ENCODE data around the gene C1orf198.
"Not testable (repeated sequence)": the region's sequence is repeated elsewhere in the genome, so short reads cannot be mapped to it uniquely, and the experiment has no call there.

Gene C1orf198

GRCh38 chr1:230858918-230859729 is 9.2 kb downstream of the C1orf198 start:
- no peak for DNase-seq

GRCh38 chr1:230858236-230858820 is 10.0 kb downstream of the C1orf198 start:
- DNase-seq, result no peak

GRCh38 chr1:230857822-230858221 is 10.5 kb downstream of the C1orf198 start:
- no peak for DNase-seq

- no peak for DNase-seq
Measured at GRCh38 chr1:230857077-230857476, 11.2 kb downstream of the C1orf198 start.

- DNase-seq, result no peak
Measured at GRCh38 chr1:230855886-230856285, 12.4 kb downstream of the C1orf198 start.

- no peak for DNase-seq
Measured at GRCh38 chr1:230854423-230854822, 13.9 kb downstream of the C1orf198 start.

GRCh38 chr1:230853731-230854130 is 14.6 kb downstream of the C1orf198 start:
- no peak for DNase-seq

GRCh38 chr1:230852959-230853358 is 15.4 kb downstream of the C1orf198 start:
- DNase-seq, result no peak

GRCh38 chr1:230851291-230851691 is 17.0 kb downstream of the C1orf198 start:
- no peak for DNase-seq

- DNase-seq, result no peak
Measured at GRCh38 chr1:230850547-230850946, 17.8 kb downstream of the C1orf198 start.

GRCh38 chr1:230849451-230850224 is 18.7 kb downstream of the C1orf198 start:
- no peak for DNase-seq

- no peak for DNase-seq
Measured at GRCh38 chr1:230848235-230848634, 20.1 kb downstream of the C1orf198 start.

GRCh38 chr1:230845184-230845583 is 23.1 kb downstream of the C1orf198 start:
- DNase-seq, result not testable (repeated sequence)

GRCh38 chr1:230844561-230844960 is 23.8 kb downstream of the C1orf198 start:
- no peak for DNase-seq

- no peak for DNase-seq
Measured at GRCh38 chr1:230843503-230844309, 24.6 kb downstream of the C1orf198 start.

- no peak for DNase-seq
Measured at GRCh38 chr1:230842801-230843200, 25.5 kb downstream of the C1orf198 start.

- DNase-seq, result no peak
Measured at GRCh38 chr1:230839173-230839572, 29.1 kb downstream of the C1orf198 start.

GRCh38 chr1:230836793-230837192 is 31.5 kb downstream of the C1orf198 start:
- no peak for DNase-seq

- no peak for DNase-seq
Measured at GRCh38 chr1:230836347-230836746, 32.0 kb downstream of the C1orf198 start.

GRCh38 chr1:230834292-230834691 is 34.0 kb downstream of the C1orf198 start:
- DNase-seq, result no peak

- DNase-seq, result no peak
Measured at GRCh38 chr1:230833511-230833910, 34.8 kb downstream of the C1orf198 start.

- no peak for DNase-seq
Measured at GRCh38 chr1:230832476-230832875, 35.8 kb downstream of the C1orf198 start.

GRCh38 chr1:230831771-230832170 is 36.5 kb downstream of the C1orf198 start:
- DNase-seq, result no peak

Measured in hematopoietic multipotent progenitor cell treated with erythropoietin and hydrocortisone succinate and interleukin-3 and kit ligand, for 4 days (in vitro differentiated cells).